PC-3 (cell line): ENCODE measurements around the gene NOG. TPM values are rescaled to one million over a fixed set of nuclear protein-coding genes. Genes with fewer than 3 reads are reported as not detected.
A peak's percentile ranks its signal among the peaks of the same experiment; 100 is the strongest.

ENCODE experiments used
- ATAC-seq: fragments of 200-7000 bp; cut with Tn5 transposase; 2 replicates; pipeline ENCODE4 v1.9.1; 2020; ENCODE audit warnings: mild to moderate bottlenecking, moderate library complexity
- BruUV-seq: library from RNA; stranded (reverse); fragments of 400-500 nt; replicated peaks from 2 replicates; lab custom pipeline; 2021; lab: Mats Ljungman, UMichigan
- CTCF ChIA-PET: fragments of 300-600 bp; sonication (Branson Sonifier 250); formaldehyde crosslinking; loops from one replicate; lab custom pipeline; 2022; ENCODE audit warnings: antibody characterized with exemption; lab: Charles Lee
- POLR2A ChIA-PET: fragments of 300-600 bp; sonication (Branson Sonifier 250); formaldehyde crosslinking; loops from one replicate; lab custom pipeline; 2022; ENCODE audit warnings: antibody characterized with exemption; ENCODE audit not compliant: unreplicated experiment; lab: Charles Lee
- DNase-seq: peaks from one replicate; pipeline ENCODE4 v3.0.0-alpha.2; 2015
- H2AFZ ChIP-seq: fragments of 300-600 bp; sonication (generic); 2 replicates; pipeline ENCODE4 v1.6.0; 2016; ENCODE audit warnings: antibody characterized with exemption, low read length
- H3F3A ChIP-seq: fragments of 300-600 bp; sonication (generic); one replicate; pipeline ENCODE4 v1.6.0; 2017; ENCODE audit warnings: antibody characterized with exemption, low read length, control low read depth, mild to moderate bottlenecking; ENCODE audit not compliant: unreplicated experiment
- H3K27ac ChIP-seq: fragments of 300-600 bp; sonication (generic); 2 replicates; pipeline ENCODE4 v1.5.1; 2016; ENCODE audit warnings: mild to moderate bottlenecking, low read length
- H3K27me3 ChIP-seq: fragments of 300-600 bp; sonication (generic); 2 replicates; pipeline ENCODE4 v1.6.1; 2016; ENCODE audit warnings: low read length, mixed read lengths
- H3K36me3 ChIP-seq: fragments of 300-600 bp; sonication (generic); 2 replicates; pipeline ENCODE4 v1.6.1; 2016; ENCODE audit warnings: low read depth, mixed run types, low read length, mixed read lengths
- H3K4me1 ChIP-seq: fragments of 300-600 bp; sonication (generic); 2 replicates; pipeline ENCODE4 v1.5.1; 2016; ENCODE audit warnings: low read length; ENCODE audit not compliant: insufficient read depth
- H3K4me2 ChIP-seq: fragments of 300-600 bp; sonication (generic); 2 replicates; pipeline ENCODE4 v1.6.0; 2016; ENCODE audit warnings: low read length
- H3K4me3 ChIP-seq: fragments of 300-600 bp; sonication (generic); 2 replicates; pipeline ENCODE4 v1.5.1; 2016; ENCODE audit warnings: mild to moderate bottlenecking, low read length, mixed read lengths
- H3K79me2 ChIP-seq: fragments of 300-600 bp; sonication (generic); 2 replicates; pipeline ENCODE4 v1.6.1; 2017; ENCODE audit warnings: low read length, mixed read lengths
- H3K9ac ChIP-seq: fragments of 300-600 bp; sonication (generic); 2 replicates; pipeline ENCODE4 v1.6.0; 2016; ENCODE audit warnings: mild to moderate bottlenecking, low read length
- H3K9me2 ChIP-seq: fragments of 300-600 bp; sonication (generic); replicated peaks from 2 replicates; pipeline ENCODE4 v1.6.1; 2016; ENCODE audit warnings: mixed run types, low read length, mixed read lengths
- H3K9me3 ChIP-seq: fragments of 300-600 bp; sonication (generic); 2 replicates; pipeline ENCODE4 v1.6.1; 2016; ENCODE audit warnings: low read length, mixed read lengths
- H4K20me1 ChIP-seq: fragments of 300-600 bp; sonication (generic); 2 replicates; pipeline ENCODE4 v1.6.1; 2016; ENCODE audit warnings: low read length, mixed read lengths
- CTCF ChIP-seq: fragments of 300-600 bp; sonication (generic); conservative IDR thresholded peaks from 2 replicates; pipeline ENCODE4 v1.5.1; 2017; ENCODE audit warnings: antibody characterized with exemption, low read depth, mild to moderate bottlenecking, low read length
- EZH2 ChIP-seq: fragments of 300-600 bp; sonication (generic); IDR thresholded peaks from one replicate; pipeline ENCODE4 v1.6.1; 2017; ENCODE audit warnings: antibody characterized with exemption, mild to moderate bottlenecking, low read length; ENCODE audit not compliant: unreplicated experiment
- EZH2phosphoT487 ChIP-seq: fragments of 300-600 bp; sonication (generic); IDR thresholded peaks from 2 replicates; pipeline ENCODE4 v1.6.1; 2018; ENCODE audit warnings: mild to moderate bottlenecking, antibody characterized with exemption, low read length, borderline replicate concordance
- intact Hi-C: fragments of 100-400 bp; cut with micrococcal nuclease; formaldehyde crosslinking; loops from 2 replicates; pipeline ENCODE4 v1.9.0; 2023
- total RNA-seq: library from RNA; depleted of rRNA; stranded (reverse); fragments of >200 nt; gene quantifications from 2 replicates; pipeline ENCODE4 v1.2.3, GENCODE V29; 2014

NOG gene
- total RNA-seq, 1 experiment from 2014 or later = 23.9 TPM

- CTCF ChIA-PET = interaction anchor here (0.6 kb wide), 3 partner anchors 98 to 182 kb away, joined by 3 to 5 read pairs (median 3); no protein-coding TSS in a partner anchor
- peak overlapping the region; percentile 78 for H2AFZ ChIP-seq
- no peaks in the 10 kb centered on the region for H3K27me3 ChIP-seq
- H3K9ac ChIP-seq = no peak overlapping the region
- H3K4me3 ChIP-seq = peak overlapping the region; percentile 68
- no TSS peak for BruUV-seq
- H3K36me3 ChIP-seq = no peaks in the 10 kb centered on the region
- no peaks in the 10 kb centered on the region for H3K9me2 ChIP-seq
- H3F3A ChIP-seq = no peaks in the 10 kb centered on the region
- DNase-seq (peak; percentile 47), ATAC-seq (no peak)
- POLR2A ChIA-PET = interaction anchor here (0.6 kb wide), 2 partner anchors 51 to 73 kb away, joined by 3 to 8 read pairs; no protein-coding TSS in a partner anchor
- H4K20me1 ChIP-seq = no peaks in the 10 kb centered on the region
- H3K4me2 ChIP-seq = peak overlapping the region; percentile 89
- H3K9me3 ChIP-seq = no peaks in the 10 kb centered on the region
- TF ChIP-seq CTCF (no peak), EZH2 (no peak), EZH2phosphoT487 (no peak)
- H3K4me1 ChIP-seq = peaks cover 28% of the 10 kb centered on the region
- H3K27ac ChIP-seq = no peak overlapping the region
- peaks cover 21% of the 10 kb centered on the region for H3K79me2 ChIP-seq
- intact Hi-C loops = no loop called here
These were observed 4.0 kb downstream of the NOG start for GRCh38 chr17:56597495-56597990.

- ChIA-PET CTCF (interaction anchor here (0.8 to 2.2 kb wide), 2 partner anchors 31 to 153 kb away, joined by 4 to 6 read pairs; no protein-coding TSS in a partner anchor), POLR2A (interaction anchor here (0.5 to 0.7 kb wide), 2 partner anchors 37 to 122 kb away, joined by 3 read pairs; no protein-coding TSS in a partner anchor)
- Histone ChIP-seq H3K79me2 (peaks cover 21% of the 10 kb centered on the region), H3K4me2 (peak overlapping the region; percentile 89), H3K4me1 (peaks cover 28% of the 10 kb centered on the region), H3F3A (no peaks in the 10 kb centered on the region), H3K27ac (no peak overlapping the region), H3K4me3 (peak overlapping the region; percentile 68; the same call in 1 of the 2 replicates), H3K9me3 (no peaks in the 10 kb centered on the region), H2AFZ (0 out of 2 replicates have a peak overlapping the region, but pooled peaks have one; percentile 6), H3K9ac (no peak overlapping the region), H3K36me3 (no peaks in the 10 kb centered on the region), H3K9me2 (no peaks in the 10 kb centered on the region), H4K20me1 (no peaks in the 10 kb centered on the region), H3K27me3 (no peaks in the 10 kb centered on the region)
- intact Hi-C loops = no loop called here
- DNase-seq = peak; percentile 79
- ATAC-seq = no peak
- no TSS peak for BruUV-seq
- TF ChIP-seq EZH2phosphoT487 = no peak
- no peak for TF ChIP-seq EZH2
- TF ChIP-seq CTCF = no peak
These were observed 5.0 kb downstream of the NOG start for GRCh38 chr17:56598466-56598865.

- Histone ChIP-seq H3K4me3 (no peak overlapping the region), H3K9me2 (no peaks in the 10 kb centered on the region), H4K20me1 (no peaks in the 10 kb centered on the region), H3K27me3 (no peaks in the 10 kb centered on the region), H3K36me3 (no peaks in the 10 kb centered on the region), H3F3A (no peaks in the 10 kb centered on the region), H3K9ac (no peak overlapping the region), H3K79me2 (peaks cover 21% of the 10 kb centered on the region), H3K4me2 (no peak overlapping the region), H3K9me3 (no peaks in the 10 kb centered on the region), H3K27ac (no peak overlapping the region), H3K4me1 (peaks cover 28% of the 10 kb centered on the region), H2AFZ (no peak overlapping the region)
- intact Hi-C loops = no loop called here
- ChIA-PET CTCF (interaction anchor here (0.7 to 2.2 kb wide), 2 partner anchors 25 to 31 kb away, joined by 4 to 6 read pairs; no protein-coding TSS in a partner anchor), POLR2A (interaction anchor here (0.6 to 0.7 kb wide), 2 partner anchors 37 to 39 kb away, joined by 3 read pairs; no protein-coding TSS in a partner anchor)
- BruUV-seq = no TSS peak
- DNase-seq (no peak), ATAC-seq (no peak)
- no peak for TF ChIP-seq EZH2phosphoT487
- no peak for TF ChIP-seq EZH2
- no peak for TF ChIP-seq CTCF
These were observed 5.6 kb downstream of the NOG start for GRCh38 chr17:56599088-56599487.
